HG03469 (cell line): ENCODE measurements around the gene SLC12A8.

Experiments used
- ATAC-seq: cut with Tn5 transposase; IDR thresholded peaks from one replicate; pipeline ENCODE4 v1.9.1; 2021; ENCODE audit warnings: mild to moderate bottlenecking, moderate library complexity, moderate number of reproducible peaks; ENCODE audit not compliant: unreplicated experiment

Gene SLC12A8

DNA sequence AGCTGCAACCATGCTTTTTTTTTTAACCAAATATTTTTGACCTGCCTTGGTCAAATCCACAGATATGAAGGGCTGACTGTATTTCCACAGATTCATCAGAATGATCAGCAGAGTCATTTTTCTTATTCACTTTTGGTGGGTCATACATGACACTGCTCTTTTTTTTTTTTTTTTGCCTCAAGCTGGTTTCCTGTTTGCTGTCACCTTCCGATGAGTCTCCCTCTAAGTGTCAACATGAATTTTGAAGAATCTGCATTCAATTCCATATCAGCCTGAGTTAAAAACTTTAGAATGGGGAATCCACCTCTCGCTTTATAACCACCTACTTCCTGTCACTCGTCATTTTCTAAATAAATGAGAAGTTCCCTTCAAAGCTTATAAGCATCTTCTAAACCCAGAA lies 2.2 kb upstream of the SLC12A8 start:
- no peak for ATAC-seq

DNA sequence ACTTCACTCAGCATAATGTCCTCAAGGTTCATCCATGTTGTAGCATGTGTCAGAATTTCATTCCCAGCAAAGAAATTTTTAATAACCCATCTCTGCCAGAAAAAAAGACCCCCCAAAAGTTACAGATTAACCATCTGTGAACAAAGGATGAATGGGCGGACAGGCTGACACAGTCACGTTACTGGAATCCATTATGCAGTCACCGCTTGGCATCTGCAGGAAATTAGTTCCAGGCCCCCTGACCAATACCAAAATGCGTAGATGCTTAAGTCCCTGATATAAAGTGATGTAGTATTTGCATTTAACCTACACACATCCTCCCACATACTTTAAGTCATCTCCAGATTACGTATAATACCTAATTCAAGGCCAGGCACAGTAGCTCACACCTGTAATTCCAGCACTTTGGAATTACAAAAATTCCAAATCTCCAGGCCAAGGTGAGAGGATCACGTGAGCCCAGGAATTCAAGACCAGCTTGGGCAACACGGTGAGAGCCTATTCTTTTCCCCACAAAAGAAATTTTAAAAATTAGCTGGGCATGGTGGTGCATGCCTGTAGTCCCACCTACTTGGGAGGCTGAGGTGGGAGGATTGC lies 1.5 kb upstream of the SLC12A8 start:
- ATAC-seq: no peak

DNA sequence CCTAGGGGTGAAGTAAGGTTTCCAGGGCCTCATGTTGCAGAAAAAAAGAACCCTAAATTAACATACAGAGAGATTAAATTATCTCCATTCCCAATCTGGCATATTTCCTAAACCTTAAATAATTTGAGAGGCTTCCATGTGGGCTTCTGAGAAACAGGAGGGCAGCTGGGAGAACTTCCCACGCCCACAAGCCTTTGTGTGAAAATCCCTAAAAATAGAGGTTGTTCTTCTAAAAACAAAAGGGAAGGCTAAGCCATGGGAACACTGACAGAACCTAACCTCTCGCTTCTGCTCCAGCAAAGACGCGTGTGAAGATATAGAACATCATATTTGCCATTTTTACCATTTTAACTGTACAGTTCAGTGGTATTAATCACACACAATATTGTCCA lies 812 bp upstream of the SLC12A8 start:
- no peak for ATAC-seq

DNA sequence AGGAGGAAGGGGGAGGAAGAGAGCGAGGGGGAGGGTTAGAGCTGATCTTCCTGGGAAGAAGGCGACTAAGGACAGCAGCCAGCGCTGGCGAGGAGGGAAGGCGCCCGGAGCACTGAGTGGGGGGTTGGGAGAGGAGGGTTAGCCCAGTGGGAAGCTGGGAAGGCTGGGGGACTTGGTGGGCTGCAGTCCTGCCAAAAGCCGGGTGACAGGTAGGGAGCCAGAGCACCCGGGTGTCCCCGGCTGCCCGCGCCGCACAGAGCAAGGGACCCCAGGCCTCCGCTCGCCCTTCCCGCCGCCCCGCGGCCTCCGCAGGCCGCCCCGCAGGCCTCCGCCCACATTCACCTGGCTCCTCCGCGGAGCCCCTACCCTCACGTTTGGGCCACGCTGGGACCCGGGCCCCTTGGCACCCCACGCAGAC lies 448 bp downstream of the SLC12A8 start:
- no peak for ATAC-seq

DNA sequence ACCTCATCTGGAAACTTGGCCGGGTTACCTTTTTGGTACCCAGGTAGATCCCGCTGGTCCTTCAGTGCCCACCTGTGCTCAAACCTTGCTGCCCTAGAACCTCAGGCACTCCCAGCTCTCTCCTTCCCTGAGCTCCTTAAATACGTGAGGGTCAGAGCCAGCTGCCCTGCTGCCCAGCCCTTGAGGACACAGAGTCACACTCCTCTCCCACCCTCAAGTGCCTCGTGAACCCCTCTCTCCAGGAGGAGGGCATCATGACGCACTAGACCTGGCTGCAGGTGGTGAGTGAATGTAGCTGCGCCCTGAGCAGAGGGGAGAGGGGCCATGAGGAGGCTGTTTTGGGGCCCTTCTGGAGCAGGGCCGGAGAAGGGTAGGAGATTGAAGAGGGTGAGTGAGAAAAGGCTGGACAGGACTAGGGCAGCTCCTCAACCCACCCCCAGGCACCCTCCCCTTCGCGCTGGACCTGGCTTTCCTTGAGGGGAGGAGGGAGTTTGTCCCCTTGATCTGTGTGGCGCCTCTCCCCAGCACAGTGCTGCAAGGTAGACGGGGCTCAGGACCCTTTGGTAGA lies 941 bp downstream of the SLC12A8 start:
- ATAC-seq: no peak

DNA sequence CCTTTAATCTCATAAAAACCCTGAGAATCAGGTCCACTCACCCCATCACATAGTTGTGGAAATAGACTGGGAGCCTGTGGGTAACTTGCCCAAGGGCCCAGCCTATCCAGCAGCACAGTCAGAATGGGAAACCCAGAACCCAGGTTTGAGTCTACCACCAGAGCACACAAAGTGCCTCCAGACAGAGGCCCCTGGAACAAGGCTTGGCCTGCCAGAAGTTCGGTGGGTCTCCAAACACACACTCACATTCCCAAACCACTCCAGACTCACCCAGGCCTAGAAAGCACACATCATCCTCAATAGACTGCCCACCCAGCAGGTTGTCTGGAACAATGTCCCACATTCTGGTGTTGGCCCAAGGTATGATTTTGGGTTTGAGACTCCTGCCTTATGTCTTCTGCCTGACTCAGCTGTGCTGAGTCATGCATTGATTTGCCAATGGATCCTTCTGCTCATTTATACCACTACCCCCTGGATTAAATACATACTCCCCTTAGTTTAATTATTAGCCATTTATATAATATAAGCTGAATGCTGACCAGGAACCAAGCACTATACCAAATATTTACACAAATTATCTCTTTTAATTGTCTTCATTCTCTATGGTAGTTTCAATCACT lies 4.5 kb downstream of the SLC12A8 start:
- ATAC-seq: no peak

DNA sequence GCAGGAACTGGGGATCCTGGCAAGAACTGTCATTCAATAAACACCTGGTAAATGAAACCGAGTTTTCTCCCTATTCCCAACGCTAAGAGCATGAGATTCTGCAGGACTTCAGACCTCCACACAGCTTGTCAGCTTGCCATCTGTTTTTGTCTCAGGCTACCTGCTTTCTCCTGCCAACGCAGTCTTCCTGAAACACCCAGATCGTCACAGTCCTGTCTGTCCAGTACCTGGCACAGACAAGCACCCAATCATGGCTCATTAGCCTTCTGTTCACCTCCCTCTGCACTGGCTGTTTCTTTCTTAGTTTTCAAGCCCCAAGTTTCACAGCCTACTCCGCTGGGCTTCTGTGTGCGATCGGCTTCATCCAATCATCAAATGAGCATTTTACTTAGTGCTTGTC lies 5.0 kb downstream of the SLC12A8 start:
- no peak for ATAC-seq

DNA sequence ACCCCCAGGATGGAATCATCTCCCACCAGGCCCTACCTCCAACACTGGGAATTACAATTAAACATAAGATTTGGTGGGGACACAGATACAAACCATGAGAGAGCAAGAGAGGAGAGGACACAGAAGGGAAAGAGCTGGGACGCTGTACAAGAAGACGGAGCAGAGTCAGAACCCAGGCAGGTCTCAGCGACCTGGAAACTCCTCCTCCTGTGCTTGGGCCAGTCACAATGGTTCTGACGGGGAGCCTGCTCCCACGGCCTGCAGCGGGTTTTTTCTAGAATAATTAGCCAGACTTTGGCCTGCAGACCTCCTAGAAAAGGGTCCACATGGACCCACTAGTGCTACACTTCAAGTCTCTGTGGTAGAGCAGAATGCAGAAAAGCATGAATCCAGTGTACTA lies 5.6 kb downstream of the SLC12A8 start:
- no peak for ATAC-seq

DNA sequence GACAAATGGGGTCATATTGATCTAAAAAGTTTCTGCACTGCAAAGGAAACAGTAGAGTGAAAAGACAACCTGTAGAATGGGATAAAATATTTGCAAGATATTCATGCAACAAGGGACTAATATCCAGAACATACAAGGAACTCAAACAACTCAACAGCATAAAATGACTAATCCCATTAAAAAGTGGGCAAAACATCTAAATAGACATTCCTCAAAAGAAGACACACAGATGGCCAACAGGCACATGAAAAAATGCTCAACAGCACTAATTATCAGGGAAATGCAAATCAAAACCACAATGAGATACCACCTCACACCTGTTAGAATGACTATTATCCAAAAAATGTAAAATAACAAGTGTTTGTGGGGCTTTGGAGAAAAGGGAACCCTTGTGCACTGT lies 8.8 kb downstream of the SLC12A8 start:
- ATAC-seq: no peak

DNA sequence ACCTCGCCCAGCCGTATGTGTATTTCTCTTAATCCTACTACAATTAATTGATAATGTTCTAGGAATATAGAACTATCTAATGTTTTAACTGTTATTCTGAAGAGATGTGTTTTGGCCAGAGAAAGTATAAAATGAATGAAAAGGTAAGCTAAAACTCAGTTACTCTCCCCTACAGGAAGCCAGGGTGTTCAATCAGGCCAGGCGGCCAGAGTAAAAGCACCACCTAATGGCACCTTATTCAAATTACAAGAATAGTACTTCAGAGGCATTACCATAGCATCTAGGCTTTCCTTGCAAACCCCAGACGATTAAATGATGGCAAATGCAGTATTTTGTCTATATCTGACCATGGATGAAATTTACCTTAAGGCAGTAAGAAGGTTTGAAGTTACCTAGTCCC lies 10.4 kb downstream of the SLC12A8 start:
- no peak for ATAC-seq

DNA sequence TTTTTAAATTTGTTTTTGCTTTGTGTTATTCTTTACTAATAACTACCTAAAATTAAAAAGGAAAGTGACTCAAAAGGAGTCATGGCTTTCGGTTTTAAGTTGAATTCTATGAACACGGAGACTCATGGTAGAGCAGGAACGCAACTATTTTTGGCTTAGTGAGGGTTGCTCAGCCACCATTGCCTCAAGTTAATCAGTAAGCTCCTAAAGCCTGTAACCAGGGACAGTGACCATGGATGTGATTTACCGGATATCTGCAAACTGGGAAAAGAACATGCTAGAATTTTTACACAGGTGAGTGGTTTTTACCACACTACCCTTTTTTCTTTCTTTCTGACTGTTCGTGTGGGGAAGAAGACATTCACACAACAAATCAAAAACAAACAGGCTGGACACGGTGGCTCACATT lies 11.8 kb downstream of the SLC12A8 start:
- no peak for ATAC-seq

DNA sequence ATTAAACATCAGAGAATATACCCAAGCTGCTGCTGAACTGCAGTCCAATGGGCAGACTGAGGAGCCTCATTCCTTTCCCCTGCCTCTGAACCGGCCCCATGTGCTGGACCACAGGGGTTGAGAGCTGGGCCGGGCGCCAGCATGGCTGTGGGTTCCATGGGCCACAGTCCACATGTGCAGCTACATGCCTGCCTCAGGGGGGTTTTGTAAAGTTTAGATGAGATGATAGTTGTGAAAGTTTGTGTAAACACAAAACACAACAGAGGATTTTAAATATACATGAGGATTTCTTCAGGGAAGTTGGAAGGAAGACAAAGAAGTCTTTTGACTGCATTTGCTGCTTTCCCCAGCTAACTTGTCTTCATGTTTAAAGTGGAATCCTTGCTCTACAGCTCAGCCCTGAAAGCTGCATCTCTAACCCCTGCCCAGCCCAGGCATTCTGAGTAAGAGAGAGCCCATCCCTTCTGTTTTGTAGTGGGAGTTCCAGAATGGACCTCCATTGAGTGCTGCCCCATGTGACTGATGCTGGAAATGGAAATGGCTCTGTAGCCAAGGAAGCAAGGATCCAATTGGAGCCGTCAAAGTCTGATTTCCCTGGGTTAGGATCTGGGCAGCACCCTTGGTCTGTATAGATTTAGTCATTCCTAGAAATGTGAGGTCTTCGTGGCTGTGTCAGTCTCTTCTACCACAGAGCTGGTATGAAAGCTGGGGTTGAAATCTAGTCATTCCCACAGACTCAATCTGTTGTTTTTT lies 17.5 kb downstream of the SLC12A8 start:
- ATAC-seq: no peak

DNA sequence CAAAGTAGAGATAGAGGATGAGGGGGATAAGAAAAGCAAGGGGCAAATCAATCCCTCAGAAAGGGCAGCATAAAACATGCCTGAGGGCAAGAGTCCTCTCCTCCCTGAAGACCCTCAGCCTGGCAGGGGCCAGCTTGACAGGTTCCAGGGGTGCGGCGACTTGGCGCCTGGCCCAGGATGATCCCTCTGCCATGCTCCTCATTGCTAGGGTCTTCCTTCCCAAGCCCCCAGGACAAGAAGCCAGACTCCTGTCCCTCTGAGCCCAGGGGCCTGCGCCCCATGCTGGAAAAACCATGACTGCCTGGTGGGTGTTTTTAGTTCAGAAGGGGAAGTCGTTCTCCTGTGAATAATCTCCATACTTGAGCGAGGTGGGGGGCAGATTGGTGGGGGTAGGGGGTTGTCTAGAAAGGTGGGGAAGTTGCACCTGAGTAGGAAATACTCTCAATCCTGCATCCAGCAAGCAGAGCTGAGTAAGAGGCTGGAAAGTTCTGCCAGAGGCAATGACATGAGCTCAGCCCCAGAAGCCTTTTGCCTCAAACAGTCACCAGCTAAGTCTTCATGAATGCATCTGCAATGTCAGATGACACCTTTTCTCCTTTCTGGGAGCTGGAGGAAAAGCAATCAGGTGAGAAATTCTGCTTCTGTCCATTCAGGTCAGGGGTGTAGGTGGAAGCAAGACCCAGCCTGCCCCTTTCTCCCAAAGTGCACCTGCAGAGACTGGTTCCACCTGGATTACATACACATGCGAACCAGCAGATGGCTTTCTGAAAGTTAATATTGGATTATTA lies 18.3 kb downstream of the SLC12A8 start:
- ATAC-seq: no peak

DNA sequence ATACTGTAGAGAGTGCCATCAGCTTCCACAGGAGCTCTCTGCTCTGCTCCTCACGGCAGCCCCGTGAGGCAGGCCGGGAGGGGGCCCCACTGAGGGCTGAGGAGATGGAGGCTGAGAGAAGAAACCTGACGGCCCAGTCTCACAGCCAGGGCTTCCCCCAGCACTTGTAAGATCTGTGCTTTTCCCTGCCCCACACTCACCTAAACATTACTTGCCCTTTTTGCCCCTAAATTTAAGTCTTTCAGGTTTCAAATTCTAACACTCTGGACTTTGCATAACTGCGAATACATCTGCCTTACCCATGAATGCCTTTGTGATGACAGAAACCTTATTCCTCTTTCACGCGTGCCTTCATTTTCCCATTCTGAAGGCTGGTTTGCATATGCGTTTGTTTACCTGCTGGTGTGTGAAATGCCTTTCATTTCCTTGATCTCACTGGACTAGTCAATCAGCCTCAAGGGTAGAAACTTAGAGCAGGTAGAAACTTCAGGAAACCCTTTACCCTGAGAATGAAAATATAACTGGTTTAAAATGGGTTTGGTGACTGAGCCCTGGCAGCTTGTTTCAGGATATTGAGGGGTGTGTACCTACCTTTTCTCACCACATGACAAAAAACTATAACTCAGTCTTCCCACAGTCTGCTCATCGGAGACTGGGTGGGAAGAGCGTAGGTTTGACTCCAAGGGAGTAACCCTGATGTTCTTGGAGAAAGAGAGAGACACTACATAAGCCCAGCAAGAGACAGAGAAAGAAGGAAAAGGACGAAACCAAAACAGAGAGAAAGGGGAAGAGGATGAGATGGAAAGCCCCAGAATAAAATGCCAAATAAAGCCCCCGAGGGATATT lies 20.1 kb downstream of the SLC12A8 start:
- ATAC-seq: no peak

DNA sequence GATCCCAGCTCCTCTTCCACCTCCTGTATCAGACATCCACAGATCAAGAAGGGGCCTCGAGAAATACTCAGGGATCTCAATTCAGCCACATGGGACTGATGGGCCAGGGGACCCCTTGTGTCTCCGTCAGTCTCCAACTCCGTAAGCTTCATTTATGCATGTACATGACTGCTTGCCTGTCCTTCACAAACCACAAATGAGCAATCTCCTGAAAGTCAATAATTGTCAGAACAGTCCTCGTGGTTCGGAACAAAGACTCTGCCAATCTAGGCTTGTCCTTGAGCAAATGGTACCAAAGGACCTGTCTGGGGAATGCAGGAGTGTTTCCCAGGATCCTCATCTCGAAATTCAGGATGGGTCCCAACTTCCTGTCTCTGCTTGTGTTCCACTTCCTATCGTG lies 20.8 kb downstream of the SLC12A8 start:
- ATAC-seq: no peak

DNA sequence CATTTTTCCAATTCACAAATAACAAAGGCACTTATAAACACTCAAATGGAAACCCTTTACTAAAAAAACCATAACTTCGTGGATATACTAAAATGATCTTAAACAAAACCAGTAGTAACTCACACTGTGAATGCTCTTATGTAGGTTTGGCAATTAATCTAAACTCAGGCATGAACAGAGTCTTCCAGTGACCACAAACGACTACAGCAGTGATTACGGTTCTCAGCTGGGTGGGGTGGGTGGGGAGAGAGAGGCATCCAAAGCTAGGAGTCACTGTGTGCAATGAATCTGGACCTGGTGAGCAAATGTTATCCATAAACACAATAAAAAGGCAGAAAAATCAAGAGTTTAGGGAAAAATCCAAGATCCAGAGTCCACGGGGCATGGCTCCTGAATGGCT lies 21.3 kb downstream of the SLC12A8 start:
- no peak for ATAC-seq

DNA sequence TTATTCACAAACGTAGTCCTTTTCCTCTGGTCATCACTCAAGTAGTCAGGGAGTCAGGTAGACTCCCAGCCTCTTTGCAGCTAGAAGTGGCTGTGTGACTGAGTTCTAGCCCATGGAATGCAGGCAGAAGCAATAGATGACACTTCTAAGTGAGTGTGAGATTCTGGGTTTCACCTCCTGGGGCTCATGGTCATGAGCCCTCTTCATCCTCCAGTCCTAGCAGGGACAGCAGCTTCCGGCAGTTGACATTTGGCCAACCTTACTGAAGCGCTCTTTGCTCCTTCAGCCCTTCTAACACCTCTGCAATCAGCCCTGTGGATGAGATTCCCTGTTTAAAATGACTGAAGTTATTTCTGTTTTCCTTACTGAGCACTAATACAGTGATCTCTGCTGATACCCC lies 21.8 kb downstream of the SLC12A8 start:
- no peak for ATAC-seq

DNA sequence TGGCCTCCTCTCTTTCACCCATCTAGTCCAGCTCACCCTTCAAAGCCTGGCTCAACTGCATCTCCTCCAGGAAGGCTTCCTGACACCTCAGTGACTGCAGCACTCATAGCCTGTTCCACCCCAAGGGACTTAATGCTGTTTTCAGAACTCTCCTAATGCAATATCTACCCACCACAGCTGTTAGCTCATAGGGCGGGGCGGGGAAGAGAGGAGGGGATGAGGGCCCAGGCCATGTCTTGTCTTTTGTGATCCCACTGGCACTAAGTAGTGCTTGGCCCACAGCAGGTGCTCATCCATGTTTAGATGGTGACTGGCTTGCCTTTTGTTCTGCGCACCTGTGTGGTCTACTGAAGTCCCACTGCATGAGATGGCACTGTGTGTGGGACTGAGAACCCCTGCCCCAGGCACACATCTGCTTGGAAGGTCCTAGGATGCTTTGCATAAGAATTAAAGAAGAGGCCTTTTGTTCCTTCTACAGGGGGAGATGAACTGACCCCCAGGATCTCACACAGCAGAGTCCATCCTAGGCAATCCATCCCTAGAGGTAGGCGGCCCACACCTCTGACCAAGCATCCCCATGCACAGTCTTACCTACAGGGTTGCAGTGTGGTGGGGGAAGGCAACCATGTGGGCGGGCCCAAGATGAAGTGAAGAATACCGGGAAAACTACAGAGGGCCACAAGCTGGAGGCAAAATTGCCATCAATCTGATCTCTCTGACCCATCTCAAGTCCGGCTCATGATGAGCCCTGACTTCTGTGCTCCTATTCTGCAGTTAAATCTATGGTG lies 23.0 kb downstream of the SLC12A8 start:
- ATAC-seq: no peak

DNA sequence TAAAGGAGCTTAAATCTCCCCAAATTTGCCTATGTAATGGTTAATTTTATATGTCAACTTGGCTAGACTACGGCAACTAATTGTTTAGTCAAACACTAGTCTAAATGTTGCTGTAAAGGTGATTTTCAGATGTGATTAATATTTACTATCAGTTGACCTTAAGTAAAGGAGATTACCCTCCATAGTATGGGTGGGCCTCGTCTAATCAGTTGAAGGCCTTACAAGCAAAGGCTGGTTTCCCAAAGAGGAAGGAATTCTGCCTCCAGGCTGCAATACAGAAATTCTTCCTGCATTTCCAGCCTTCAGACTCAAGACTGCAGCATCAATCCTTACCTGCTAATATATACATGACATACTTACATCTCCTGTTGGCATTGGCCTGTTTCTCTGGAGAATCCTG lies 23.6 kb downstream of the SLC12A8 start:
- ATAC-seq: no peak

DNA sequence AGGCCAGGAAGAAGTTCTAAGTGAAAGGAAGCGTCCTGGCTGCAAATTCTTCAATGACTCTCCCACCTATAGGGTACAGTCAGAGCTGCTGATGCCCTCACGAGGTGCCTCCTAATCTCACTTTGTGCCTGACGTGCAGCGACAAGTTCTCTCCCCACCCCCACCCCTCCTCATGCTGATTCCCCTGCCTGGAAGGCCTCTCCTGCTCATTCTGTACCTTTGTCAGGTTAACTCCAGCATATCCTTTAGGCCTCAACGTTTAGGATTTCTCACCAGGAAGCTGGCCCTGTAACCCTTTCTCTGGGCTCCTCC lies 25.0 kb downstream of the SLC12A8 start:
- no peak for ATAC-seq
